Pancreas (tissue), 10 donors: ENCODE measurements around the gene DOCK7. TPM values are rescaled to one million over a fixed set of nuclear protein-coding genes. Genes with fewer than 3 reads are reported as not detected.
"Not testable (repeated sequence)": the region's sequence is repeated elsewhere in the genome, so short reads cannot be mapped to it uniquely, and the experiment has no call there.

ENCODE experiments used
- ATAC-seq, 4 donors: fragments of 200-7000 bp; cut with Tn5 transposase; one replicate each; pipeline versions ENCODE4 v1.8.0 to v1.9.1; 2020; ENCODE audit warnings: mild to moderate bottlenecking in 4 of 4, moderate library complexity in 4 of 4
- DNase-seq, 6 donors: peaks; one replicate each; pipeline ENCODE4 v3.0.0-alpha.2; 2020
- FAIRE-seq: peaks from 2 replicates; lab custom pipeline; 2012; peaks lifted over from hg19 to GRCh38; lab: Jason Lieb, UNC
- H3K27ac ChIP-seq, 4 donors: fragments of 200-600 bp; sonication (generic); 1 replicate in 3 of 4; 2 replicates in 1 of 4; pipeline versions ENCODE4 v1.5.0 to v1.8.0; 2020
- H3K27me3 ChIP-seq, 4 donors: fragments of 200-600 bp; one replicate each; pipeline ENCODE4 v1.8.0; 2021
- H3K36me3 ChIP-seq, 3 donors: fragments of 200-600 bp; sonication (generic) in 1 of 3; one replicate each; pipeline versions ENCODE4 v1.5.0 to v1.8.0; 2020 to 2021
- H3K4me1 ChIP-seq, 3 donors: fragments of 200-600 bp; one replicate each; pipeline ENCODE4 v1.8.0; 2021
- H3K4me3 ChIP-seq, 4 donors: fragments of 200-600 bp; sonication (generic) in 2 of 4; one replicate each; pipeline versions ENCODE4 v1.5.0 to v1.8.0; 2020 to 2021
- H3K9me3 ChIP-seq, 4 donors: fragments of 200-600 bp; one replicate each; pipeline ENCODE4 v1.8.0; 2021
- CTCF ChIP-seq, 4 donors: fragments of 200-600 bp; sonication (generic) in 3 of 4; IDR thresholded peaks; one replicate each; pipeline versions ENCODE4 v1.5.0 to v1.8.0; 2021; ENCODE audit warnings: antibody characterized with exemption in 4 of 4
- whole genome bisulfite sequencing, 2 donors: extraction: QIAGEN DNeasy Blood & Tissue Kit; methylation state at CpG; one replicate each; pipeline ENCODE4 v1.1.7; 2013; 5-methylcytosine and 5-hydroxymethylcytosine counted together
- intact Hi-C, 3 donors: fragments of 100-400 bp; cut with DNase I; formaldehyde crosslinking; loops; one replicate each; pipeline versions ENCODE4 v1.11.1 to v1.14.2; 2022
- polyA plus RNA-seq, 2 donors: library from polyadenylated mRNA; stranded (reverse); fragments of 200-250 nt; gene quantifications; one replicate each; pipeline ENCODE4 v1.2.3, GENCODE V29; 2013
- total RNA-seq, 6 donors: library from RNA; stranded (reverse); fragmentation: NEBNext Ultra II Directional in 4 of 6; extraction: Animal tissue kit (Norgen Biotek cat#: 25700) in 4 of 6; gene quantifications; one replicate each; pipeline versions ENCODE4 v1.2.1 to v1.2.4, GENCODE V29; 2021 to 2023
- donor health status: healthy with polysubstance abuse.
- donor health status: DM: no; HTN: no; CAD: no; lungs with moderate emphysema.
- donor health status: DM: no; HTN: no; CAD: no.
- donor health status: control.
- donor health status: control.
- donor health status: Bipolar disorder and iron deficiency.
- donor health status: DM: yes; HTN: yes; CAD: no.
- donor health status: DM: no; HTN: no; CAD: no.
- donor health status: DM: no; HTN: no; CAD: no.
- donor health status: DM: yes; HTN: yes; CAD: no.

The DOCK7 gene
- total and polyA plus RNA-seq, 8 donors: 4.4 to 22.5 (median 12.8) TPM

GRCh38 chr1:62529227-62529626, 159.0 kb downstream of the DOCK7 start:
- Histone ChIP-seq H3K27me3 (no peaks in the 10 kb centered on the region), H3K4me3 (no peak overlapping the region), H3K27ac (no peak overlapping the region), H3K4me1 (no peaks in the 10 kb centered on the region), H3K36me3 (peaks cover 0 to 3% (median 0%) of the 10 kb centered on the region in 3 donors), H3K9me3 (no peaks in the 10 kb centered on the region)
- ATAC-seq: no peak
- no peak for DNase-seq
- no peak for FAIRE-seq
- WGBS, 2 donors: 49 to 56% methylated on average over 4 of the region's 4 CpGs
- intact Hi-C loops: no loop called here
- TF ChIP-seq CTCF (IDR thresholded peaks at IDR 0.05): no peak

GRCh38 chr1:62528015-62528414, 160.2 kb downstream of the DOCK7 start:
- no peaks in the 10 kb centered on the region for H3K9me3 ChIP-seq
- no peak overlapping the region for H3K27ac ChIP-seq
- no peak overlapping the region for H3K4me3 ChIP-seq
- no peaks in the 10 kb centered on the region for H3K27me3 ChIP-seq
- H3K36me3 ChIP-seq: no peaks in the 10 kb centered on the region
- ATAC-seq (peak in 2 of 4 donors; percentile 63 to 65), DNase-seq (peak in 1 of 6 donors; percentile 17), FAIRE-seq (no peak)
- H3K4me1 ChIP-seq: no peaks in the 10 kb centered on the region
- WGBS, 2 donors: 49 to 60% methylated on average over 7 of the region's 7 CpGs
- no peak for TF ChIP-seq CTCF (IDR thresholded peaks at IDR 0.05)
- intact Hi-C loops: no loop called here

GRCh38 chr1:62527346-62527745, 160.8 kb downstream of the DOCK7 start:
- H3K27ac ChIP-seq, H3K9me3 ChIP-seq, DNase-seq, H3K4me3 ChIP-seq, intact Hi-C loops, ATAC-seq, H3K4me1 ChIP-seq, H3K27me3 ChIP-seq, H3K36me3 ChIP-seq, FAIRE-seq: not testable (repeated sequence)
- WGBS, 2 donors: 93 to 100% methylated on average over 4 to 6 of the region's 6 CpGs

GRCh38 chr1:62523860-62524259, 164.3 kb downstream of the DOCK7 start:
- TF ChIP-seq CTCF (IDR thresholded peaks at IDR 0.05): no peak
- FAIRE-seq (no peak), DNase-seq (no peak), ATAC-seq (no peak)
- no peaks in the 10 kb centered on the region for H3K36me3 ChIP-seq
- H3K4me3 ChIP-seq: no peak overlapping the region
- no peaks in the 10 kb centered on the region for H3K27me3 ChIP-seq
- no peaks in the 10 kb centered on the region for H3K4me1 ChIP-seq
- WGBS, 2 donors: 64 to 75% methylated on average over 2 of the region's 2 CpGs
- intact Hi-C loops: no loop called here
- no peak overlapping the region for H3K27ac ChIP-seq
- no peaks in the 10 kb centered on the region for H3K9me3 ChIP-seq

GRCh38 chr1:62516600-62516999, 171.6 kb downstream of the DOCK7 start:
- DNase-seq (no peak), FAIRE-seq (no peak), ATAC-seq (no peak)
- Histone ChIP-seq H3K4me1 (no peaks in the 10 kb centered on the region), H3K27ac (no peak overlapping the region), H3K36me3 (no peaks in the 10 kb centered on the region), H3K4me3 (no peak overlapping the region), H3K9me3 (no peaks in the 10 kb centered on the region), H3K27me3 (no peaks in the 10 kb centered on the region)
- TF ChIP-seq CTCF (IDR thresholded peaks at IDR 0.05): no peak
- intact Hi-C loops: no loop called here
- 83 to 90% methylated on average over 2 of the region's 2 CpGs for WGBS, 2 donors
